ENCODE measurements around the gene SUZ12. TPM values are rescaled to one million over a fixed set of nuclear protein-coding genes. Genes with fewer than 3 reads are reported as not detected.

The SUZ12 gene
- total RNA-seq, 4 donors from 2014 or later = 10.5 to 20.7 (median 15.9) TPM

GRCh38 chr17:32010114-32010513 lies 73.3 kb downstream of the SUZ12 start:
- H3K4me3 ChIP-seq = no peak overlapping the region
- no peak for DNase-seq
- H3K27ac ChIP-seq = no peak overlapping the region
- TF ChIP-seq POLR2A (IDR thresholded peaks at IDR 0.05) (no peak), CTCF (IDR thresholded peaks at IDR 0.05) (no peak)
- intact Hi-C loops (cut with DNase I) = no loop called here
- H3K36me3 ChIP-seq = no peaks in the 10 kb centered on the region
- H3K9me3 ChIP-seq = no peaks in the 10 kb centered on the region
- WGBS, 2 donors = 79% methylated on average over 4 of the region's 4 CpGs
- peaks cover 11 to 48% (median 14%) of the 10 kb centered on the region in 3 donors for H3K4me1 ChIP-seq
- no peaks in the 10 kb centered on the region for H3K27me3 ChIP-seq

- Histone ChIP-seq H3K27ac (no peak overlapping the region), H3K4me3 (no peak overlapping the region), H3K9me3 (no peaks in the 10 kb centered on the region), H3K4me1 (peaks cover 0 to 19% (median 0%) of the 10 kb centered on the region in 3 donors), H3K36me3 (peaks cover 0 to 29% (median 0%) of the 10 kb centered on the region in 3 donors), H3K27me3 (no peaks in the 10 kb centered on the region)
- no peak for DNase-seq
- intact Hi-C loops (cut with DNase I) = no loop called here
- TF ChIP-seq CTCF (IDR thresholded peaks at IDR 0.05) (no peak), POLR2A (IDR thresholded peaks at IDR 0.05) (no peak)
- WGBS, 2 donors = 79 to 88% methylated on average over 9 of the region's 9 CpGs
Measured at GRCh38 chr17:32015245-32016013, 78.6 kb downstream of the SUZ12 start.

GRCh38 chr17:32016231-32016630 lies 79.4 kb downstream of the SUZ12 start:
- Histone ChIP-seq H3K4me1 (peaks cover 0 to 20% (median 0%) of the 10 kb centered on the region in 3 donors), H3K27me3 (no peaks in the 10 kb centered on the region), H3K36me3 (peaks cover 0 to 37% (median 0%) of the 10 kb centered on the region in 3 donors), H3K27ac (no peak overlapping the region), H3K4me3 (no peak overlapping the region), H3K9me3 (no peaks in the 10 kb centered on the region)
- DNase-seq = no peak
- WGBS, 2 donors = 76% methylated on average over 7 of the region's 7 CpGs
- intact Hi-C loops (cut with DNase I) = no loop called here
- TF ChIP-seq POLR2A (IDR thresholded peaks at IDR 0.05) (no peak), CTCF (IDR thresholded peaks at IDR 0.05) (no peak)

- Histone ChIP-seq H3K27me3 (no peaks in the 10 kb centered on the region), H3K4me1 (peaks cover 0 to 10% (median 0%) of the 10 kb centered on the region in 3 donors), H3K36me3 (peaks cover 0 to 55% (median 0%) of the 10 kb centered on the region in 3 donors), H3K27ac (no peak overlapping the region), H3K4me3 (no peak overlapping the region), H3K9me3 (no peaks in the 10 kb centered on the region)
- intact Hi-C loops (cut with DNase I) = no loop called here
- no peak for DNase-seq
- TF ChIP-seq POLR2A (IDR thresholded peaks at IDR 0.05) = no peak
- TF ChIP-seq CTCF (IDR thresholded peaks at IDR 0.05) = no peak
- WGBS, 2 donors = 92 to 100% methylated on average over 1 of the region's 1 CpG
Measured at GRCh38 chr17:32019228-32019627, 82.4 kb downstream of the SUZ12 start.

- Histone ChIP-seq H3K4me3 (no peak overlapping the region), H3K4me1 (peaks cover 0 to 10% (median 0%) of the 10 kb centered on the region in 3 donors), H3K27ac (no peak overlapping the region), H3K9me3 (no peaks in the 10 kb centered on the region), H3K27me3 (no peaks in the 10 kb centered on the region), H3K36me3 (peaks cover 0 to 62% (median 0%) of the 10 kb centered on the region in 3 donors)
- TF ChIP-seq CTCF (IDR thresholded peaks at IDR 0.05) (no peak), POLR2A (IDR thresholded peaks at IDR 0.05) (no peak)
- intact Hi-C loops (cut with DNase I) = no loop called here
- DNase-seq = no peak
- WGBS, 2 donors = 67 to 68% methylated on average over 5 to 12 of the region's 16 CpGs
Measured at GRCh38 chr17:32020943-32021614, 84.3 kb downstream of the SUZ12 start.

All from esophagus squamous epithelium (tissue), 5 donors.